ENCODE data around the gene SYPL2.

GRCh38 chr1:109497449-109498160, 31.3 kb downstream of the SYPL2 start:
- TF ChIP-seq SIN3A (IDR thresholded peaks at IDR 0.05; ENCODE audit: borderline replicate concordance, insufficient read depth, low read length) = no peak
- no peak for TF ChIP-seq POLR2AphosphoS5 (IDR thresholded peaks at IDR 0.05; ENCODE audit: low read depth, low read length)
